HG02763 (cell line): Measurements from ENCODE around the gene HOMER1.

Experiments used
- ATAC-seq: cut with Tn5 transposase; IDR thresholded peaks from one replicate; pipeline ENCODE4 v1.9.1; 2021; ENCODE audit warnings: mild to moderate bottlenecking, moderate library complexity; ENCODE audit not compliant: unreplicated experiment

HOMER1 gene

DNA sequence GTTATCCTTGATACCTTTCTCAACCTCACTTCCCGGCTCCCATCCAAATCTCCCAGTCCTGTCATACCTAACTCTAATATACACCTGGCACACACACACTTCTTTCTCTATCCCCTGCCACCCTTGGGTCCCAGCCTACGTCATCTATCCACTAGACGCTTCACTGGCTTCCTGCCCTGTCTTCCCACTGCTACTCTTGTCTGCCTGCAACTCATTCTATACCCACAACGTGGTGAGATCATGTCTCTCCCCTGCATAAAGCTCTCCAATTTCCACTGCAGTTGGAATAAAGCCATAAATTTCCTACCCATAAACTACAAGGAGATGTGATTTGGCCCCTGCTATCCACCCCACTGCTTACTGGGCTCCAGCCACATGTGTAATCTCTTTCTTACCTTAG is 184.5 kb downstream of the HOMER1 start:
- no peak for ATAC-seq
